Inflammatory macrophage (primary cell): Measurements from ENCODE around the gene COPG2.
A peak's percentile ranks its signal among the peaks of the same experiment; 100 is the strongest.

Source experiments
- DNase-seq, 2 donors: peaks; one replicate each; pipeline ENCODE4 v3.0.0-alpha.2; 2020 to 2022

The COPG2 gene

DNA sequence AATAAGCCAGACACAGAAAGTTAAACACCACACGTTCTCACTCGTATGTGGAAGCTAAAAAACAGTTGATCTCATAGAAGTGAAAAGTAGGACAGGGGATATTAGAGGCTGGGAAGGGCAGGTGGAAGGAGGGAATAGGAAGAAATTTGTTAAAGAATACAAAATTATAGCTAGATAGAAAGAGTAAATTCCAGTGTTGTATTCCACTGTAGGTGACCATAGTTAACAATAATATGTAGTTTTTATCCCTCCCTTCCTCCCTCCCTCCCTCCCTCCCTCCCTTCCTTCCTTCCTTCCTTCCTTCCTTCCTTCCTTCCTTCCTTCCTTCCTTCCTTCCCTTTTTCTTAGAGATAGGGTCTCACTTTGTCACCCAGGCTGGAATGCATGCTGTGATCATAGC lies 196.6 kb downstream of the COPG2 start:
- no peak for DNase-seq

DNA sequence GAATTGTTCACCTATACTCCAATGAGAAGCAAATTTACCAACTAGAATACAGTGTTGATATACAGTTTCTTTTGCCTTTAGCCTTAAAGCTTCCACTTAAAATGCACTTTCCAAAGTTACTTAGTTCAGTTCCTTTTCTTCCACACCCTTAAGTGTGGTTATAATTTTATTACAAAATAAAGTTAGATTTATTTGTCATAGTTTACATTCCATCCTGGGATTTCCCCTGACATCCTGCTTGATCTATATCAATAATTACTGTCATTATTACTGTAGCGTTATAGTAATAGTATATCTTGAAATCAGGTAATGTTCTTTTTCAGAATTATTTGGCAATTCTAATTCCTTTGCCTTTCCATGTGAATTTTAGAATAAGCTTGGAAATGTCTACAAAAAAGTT lies 199.9 kb downstream of the COPG2 start:
- no peak for DNase-seq

DNA sequence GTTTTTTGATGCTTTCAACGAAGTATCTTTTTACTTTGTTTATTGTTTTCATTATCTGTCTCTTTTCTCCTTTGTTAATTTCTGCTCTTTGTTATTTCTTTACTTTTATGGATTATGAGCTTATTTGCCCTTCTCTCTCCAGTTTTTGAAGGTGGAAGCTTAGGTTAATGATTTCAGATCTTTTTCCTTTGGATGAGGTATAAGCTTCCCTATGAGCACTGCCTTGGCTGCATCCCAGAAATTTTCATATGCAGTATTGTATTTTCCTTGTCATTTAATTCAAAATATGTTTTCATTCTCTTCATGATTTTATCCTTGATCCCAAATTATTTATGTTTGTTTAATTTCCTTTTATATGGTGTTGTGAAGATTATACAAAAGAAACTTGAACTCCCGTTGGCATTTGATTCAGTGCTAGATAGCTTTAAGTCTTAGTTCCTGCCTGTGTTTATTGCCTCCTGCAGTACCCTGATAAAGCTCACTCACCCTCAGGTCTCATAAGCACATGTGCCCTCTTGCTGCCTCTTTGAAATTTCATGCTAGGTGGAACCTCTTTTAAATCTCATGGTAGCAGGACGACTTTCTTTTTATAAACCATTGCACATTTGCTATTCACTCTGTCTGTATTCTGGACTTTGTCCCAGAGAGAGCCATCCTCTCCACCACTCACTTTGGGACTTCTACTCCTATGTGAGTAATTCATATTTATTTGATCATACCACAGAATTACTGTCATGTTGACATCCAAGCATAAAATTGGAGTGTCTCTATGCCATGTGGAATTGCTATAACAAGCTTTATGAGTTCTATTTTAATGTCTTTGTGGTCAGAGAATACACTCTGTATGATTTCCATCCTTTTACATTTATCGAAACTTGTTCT lies 204.8 kb downstream of the COPG2 start:
- no peak for DNase-seq

DNA sequence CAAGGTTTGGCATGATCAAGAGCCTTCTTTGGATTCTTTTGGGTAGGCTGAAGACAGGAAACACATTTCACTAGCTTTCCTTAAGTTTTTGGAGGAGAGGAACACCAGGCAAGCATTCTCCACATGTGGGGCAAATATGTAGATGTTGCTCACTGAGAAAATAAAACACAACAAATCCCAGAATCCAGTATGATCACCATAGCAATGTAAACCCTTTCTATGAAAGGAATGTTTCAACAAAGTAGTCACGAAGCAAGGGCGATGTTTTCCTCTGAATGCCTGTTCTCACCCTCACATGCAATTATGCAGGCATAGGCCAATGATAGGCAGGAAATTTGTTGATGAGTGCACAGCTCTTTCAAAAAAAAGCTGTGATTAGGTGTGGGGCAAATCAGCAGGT lies 207.3 kb downstream of the COPG2 start:
- no peak for DNase-seq

DNA sequence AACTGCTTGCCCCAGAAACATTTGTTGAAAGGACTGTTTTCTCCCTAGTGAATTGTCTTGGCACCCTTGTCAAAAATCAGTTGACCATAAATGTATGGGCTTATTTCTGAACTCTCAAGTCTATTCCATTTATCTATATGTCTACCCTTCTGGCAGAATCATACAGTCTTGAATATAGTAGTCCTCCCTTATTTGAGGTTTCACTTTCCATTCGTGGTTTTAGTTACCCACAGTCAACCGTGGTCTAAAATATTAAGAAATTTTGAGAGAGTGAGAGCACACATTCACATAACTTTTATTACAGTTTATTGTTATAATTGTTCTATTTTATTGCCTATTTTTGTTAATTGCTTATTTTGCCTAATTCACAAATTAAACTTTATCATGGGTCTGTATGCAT lies 210.3 kb downstream of the COPG2 start:
- peak in 1 of 2 donors; percentile 8 for DNase-seq
